GM12873 (cell line): ENCODE data around the gene RIN3.

Source experiments
- TF ChIP-seq, protein P1 (sequence below): IDR thresholded peaks from 2 replicates; pipeline ENCODE4 v1.5.1; 2012; ENCODE audit warnings: low read depth, mild to moderate bottlenecking, moderate library complexity, low read length, control low read depth; ENCODE audit not compliant: insufficient read depth; ENCODE audit errors: missing control alignments

The RIN3 gene

DNA sequence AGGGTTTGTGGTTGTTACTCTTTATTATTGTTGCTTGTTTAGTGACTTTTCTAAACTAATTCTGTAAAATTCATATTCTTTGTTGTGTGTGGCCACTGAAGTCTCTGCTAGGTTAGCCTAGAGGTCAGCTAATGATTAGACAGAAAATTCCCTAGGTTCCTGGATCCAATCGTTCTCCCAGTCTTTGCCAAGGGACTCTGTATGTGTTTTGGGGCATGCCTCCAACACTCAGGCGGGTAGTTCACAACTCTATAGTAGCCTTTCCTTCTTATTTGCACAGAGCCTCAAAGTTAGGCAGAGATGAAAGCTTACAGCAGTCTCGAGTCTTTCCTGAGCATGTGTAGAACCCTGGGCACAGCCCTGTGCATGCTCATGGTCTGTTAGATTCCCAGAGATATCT lies 32.7 kb upstream of the RIN3 start:
- TF ChIP-seq, protein P1, sequence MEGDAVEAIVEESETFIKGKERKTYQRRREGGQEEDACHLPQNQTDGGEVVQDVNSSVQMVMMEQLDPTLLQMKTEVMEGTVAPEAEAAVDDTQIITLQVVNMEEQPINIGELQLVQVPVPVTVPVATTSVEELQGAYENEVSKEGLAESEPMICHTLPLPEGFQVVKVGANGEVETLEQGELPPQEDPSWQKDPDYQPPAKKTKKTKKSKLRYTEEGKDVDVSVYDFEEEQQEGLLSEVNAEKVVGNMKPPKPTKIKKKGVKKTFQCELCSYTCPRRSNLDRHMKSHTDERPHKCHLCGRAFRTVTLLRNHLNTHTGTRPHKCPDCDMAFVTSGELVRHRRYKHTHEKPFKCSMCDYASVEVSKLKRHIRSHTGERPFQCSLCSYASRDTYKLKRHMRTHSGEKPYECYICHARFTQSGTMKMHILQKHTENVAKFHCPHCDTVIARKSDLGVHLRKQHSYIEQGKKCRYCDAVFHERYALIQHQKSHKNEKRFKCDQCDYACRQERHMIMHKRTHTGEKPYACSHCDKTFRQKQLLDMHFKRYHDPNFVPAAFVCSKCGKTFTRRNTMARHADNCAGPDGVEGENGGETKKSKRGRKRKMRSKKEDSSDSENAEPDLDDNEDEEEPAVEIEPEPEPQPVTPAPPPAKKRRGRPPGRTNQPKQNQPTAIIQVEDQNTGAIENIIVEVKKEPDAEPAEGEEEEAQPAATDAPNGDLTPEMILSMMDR = no peak

DNA sequence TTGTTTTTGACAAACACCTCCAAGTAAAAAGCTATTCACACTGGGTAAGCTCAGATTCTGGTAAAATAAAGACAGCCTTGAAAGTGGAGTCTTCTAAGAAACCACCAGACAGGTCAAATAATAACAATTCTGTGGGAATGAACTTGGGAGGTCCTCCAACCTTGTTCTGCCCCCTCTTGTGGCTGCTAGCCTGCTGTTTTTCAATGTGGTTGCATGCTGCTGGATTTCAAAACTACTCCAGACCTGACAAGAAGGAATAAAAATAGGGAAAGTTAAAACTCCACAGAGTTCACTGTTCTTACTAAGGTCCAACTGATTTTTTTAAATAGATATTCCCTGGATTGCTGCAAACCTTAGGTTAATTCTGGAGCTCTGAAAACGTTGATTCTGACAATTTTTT lies 32.2 kb upstream of the RIN3 start:
- TF ChIP-seq, protein P1 = no peak

DNA sequence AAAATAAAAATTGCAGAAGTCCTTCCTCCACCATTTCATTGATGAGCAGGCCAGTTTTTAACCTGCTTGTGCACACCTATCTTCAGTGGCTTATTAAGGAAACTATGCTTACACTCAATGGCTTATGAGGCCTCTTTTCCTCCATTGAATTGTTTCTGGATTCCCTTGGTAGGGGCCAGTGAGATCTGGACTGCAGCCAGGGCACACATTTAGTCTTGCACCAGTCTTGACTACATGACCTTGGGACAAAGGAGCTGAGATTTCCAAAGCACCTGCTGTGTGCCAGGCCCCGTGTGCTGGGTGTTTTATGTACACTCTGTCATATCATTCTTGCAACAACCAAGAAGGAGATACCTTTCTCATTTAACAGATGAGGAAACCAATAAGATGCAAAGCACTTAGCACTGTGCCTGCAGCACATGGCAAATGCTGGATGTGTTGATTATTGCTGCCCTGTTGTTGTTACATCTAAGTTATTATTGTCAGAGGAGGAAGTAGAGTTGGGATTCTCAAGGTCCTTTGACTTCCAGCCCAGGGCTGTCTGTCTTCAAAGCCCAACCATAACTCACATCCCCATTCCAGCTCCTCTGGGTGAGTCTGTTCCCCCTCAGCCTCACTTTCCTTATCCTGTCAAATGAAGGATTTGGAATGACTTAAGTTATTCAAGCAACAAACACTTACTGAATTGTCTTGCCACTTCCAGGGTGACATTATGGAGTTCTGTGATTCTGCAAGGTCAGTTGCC lies 31.6 kb upstream of the RIN3 start:
- TF ChIP-seq, protein P1 = no peak

DNA sequence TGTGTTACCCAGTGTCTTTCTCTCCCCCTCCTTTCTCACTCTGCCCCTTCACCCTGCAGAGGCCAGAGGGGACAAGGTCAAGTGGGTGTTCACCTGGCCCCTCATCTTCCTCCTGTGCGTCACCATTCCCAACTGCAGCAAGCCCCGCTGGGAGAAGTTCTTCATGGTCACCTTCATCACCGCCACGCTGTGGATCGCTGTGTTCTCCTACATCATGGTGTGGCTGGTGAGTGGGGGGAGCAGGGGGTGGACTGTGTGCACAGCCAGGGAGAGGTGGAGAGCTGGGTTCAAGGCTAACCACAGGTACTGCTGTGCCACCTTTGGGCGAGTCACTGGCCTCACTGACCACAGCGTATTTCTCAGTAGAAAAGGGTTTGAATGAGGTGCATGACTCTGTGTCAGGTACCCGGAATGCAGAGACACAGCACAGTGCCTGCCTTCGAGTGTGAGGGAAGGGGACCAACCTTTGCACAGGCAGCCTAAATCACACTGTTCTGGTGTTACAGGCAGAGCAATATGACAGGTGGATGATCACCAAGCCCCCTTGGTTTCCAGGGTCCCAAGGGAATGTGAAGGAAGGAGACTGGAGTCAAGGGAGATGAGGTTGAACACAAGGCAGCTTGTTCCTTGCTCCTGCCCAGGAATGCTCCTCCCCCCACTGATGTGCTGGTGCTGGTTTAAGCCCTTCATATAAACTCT lies 30.8 kb upstream of the RIN3 start:
- TF ChIP-seq, protein P1 = no peak

DNA sequence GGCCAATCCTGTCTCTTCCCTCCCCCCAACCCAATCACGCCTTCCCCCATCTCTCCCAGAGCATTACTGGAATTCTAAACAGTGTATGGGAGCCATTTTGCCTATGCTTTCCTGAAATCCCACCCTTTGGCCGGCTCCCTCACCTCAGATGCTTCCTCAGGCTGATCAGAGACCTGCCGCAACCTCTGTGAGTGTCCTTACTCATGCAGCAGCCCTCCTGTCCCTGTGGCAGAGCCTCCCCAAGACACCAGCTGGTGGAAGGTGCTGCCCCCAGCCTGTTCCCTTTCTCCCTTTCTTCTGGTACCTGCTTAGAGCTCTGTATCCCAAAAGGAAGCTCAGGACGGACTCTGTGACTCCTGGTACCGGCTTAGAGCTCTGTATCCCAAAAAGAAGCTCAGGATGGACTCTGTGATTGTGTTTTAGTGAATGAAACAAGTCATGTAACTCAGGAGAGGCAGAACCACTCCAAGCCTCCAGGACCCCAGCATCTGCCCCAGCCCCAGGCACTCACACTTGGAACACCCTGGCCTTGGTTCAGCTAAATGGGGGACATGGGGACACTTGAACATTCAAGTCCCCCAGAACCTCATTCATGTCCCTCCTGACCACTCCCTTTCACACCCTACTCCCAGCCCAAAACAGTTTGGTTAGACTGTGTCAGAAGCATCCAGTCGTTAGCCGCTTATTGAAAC lies 29.3 kb upstream of the RIN3 start:
- TF ChIP-seq, protein P1 = no peak

DNA sequence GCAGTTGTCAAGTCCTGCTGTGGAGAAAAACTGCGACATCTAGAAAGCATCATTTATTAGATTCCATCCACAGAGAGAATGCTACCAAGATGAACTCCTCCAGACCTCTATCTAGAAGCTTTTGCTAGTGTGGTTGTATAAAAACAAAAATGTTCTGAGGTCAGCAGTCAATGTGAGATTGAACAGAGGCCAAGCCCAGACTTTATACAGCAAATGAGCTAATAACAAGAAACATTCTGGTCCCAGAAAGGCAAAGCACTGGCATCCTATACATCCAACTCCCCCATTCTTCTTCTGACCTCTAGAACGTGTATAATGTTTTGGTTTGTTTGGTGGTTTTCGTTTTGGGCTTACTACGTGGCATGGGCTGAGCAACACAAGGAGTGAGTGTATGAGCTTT lies 26.7 kb upstream of the RIN3 start:
- TF ChIP-seq, protein P1 = no peak

DNA sequence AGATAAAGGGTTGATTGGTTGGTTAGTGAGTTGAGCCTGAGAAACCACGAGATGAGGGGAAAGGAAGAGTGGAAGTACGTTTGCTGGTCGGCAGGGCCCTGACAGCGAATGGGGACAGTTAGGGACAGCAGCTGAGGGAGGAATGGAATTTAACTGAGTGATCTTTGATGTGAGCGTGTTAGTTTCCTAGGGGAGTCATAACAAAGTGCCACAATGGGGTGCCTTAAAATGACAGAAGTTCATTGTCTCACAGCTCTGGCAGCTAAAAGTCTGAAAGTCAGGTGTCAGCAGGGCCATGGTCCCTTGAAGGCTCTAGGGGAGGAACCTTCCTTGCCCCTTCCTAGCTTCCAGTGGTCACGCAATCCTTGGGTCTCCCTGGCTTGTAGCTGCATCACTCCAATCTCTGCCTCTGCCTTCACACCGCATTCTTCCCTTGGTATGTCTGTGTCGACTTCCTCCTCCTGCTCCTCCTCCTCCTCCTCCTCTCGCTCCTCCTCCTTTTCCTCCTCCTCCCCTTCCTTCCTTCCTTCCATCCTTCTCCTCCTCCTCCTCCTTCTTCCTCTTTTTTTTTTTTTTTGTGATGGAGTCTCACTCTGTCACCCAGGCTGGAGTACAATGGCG lies 26.0 kb upstream of the RIN3 start:
- TF ChIP-seq, protein P1 = no peak
